Osteocyte (in vitro differentiated cells): Measurements from ENCODE around the gene DGKD. TPM values are rescaled to one million over a fixed set of nuclear protein-coding genes. Genes with fewer than 3 reads are reported as not detected.

Experiments used
- DNase-seq: peaks from one replicate; pipeline ENCODE4 v3.0.0; 2021; ENCODE audit warnings: mixed read lengths; ENCODE audit not compliant: unreplicated experiment; ENCODE audit errors: extremely low spot score
- H3K27ac Mint-ChIP-seq: one replicate; pipeline ENCODE4 v1.8.0; 2021; ENCODE audit warnings: mild to moderate bottlenecking, mixed read lengths; ENCODE audit not compliant: unreplicated experiment
- H3K27me3 Mint-ChIP-seq: one replicate; pipeline ENCODE4 v1.8.0; 2021; ENCODE audit warnings: mixed read lengths; ENCODE audit not compliant: unreplicated experiment
- H3K36me3 Mint-ChIP-seq: one replicate; pipeline ENCODE4 v1.8.0; 2021; ENCODE audit warnings: mixed read lengths; ENCODE audit not compliant: unreplicated experiment
- H3K4me1 Mint-ChIP-seq: one replicate; pipeline ENCODE4 v1.8.0; 2021; ENCODE audit warnings: mixed read lengths; ENCODE audit not compliant: unreplicated experiment
- H3K4me3 Mint-ChIP-seq: one replicate; pipeline ENCODE4 v1.8.0; 2021; ENCODE audit warnings: mild to moderate bottlenecking, moderate library complexity, mixed read lengths; ENCODE audit not compliant: unreplicated experiment
- H3K9me3 Mint-ChIP-seq: one replicate; pipeline ENCODE4 v1.8.0; 2021; ENCODE audit warnings: mixed read lengths; ENCODE audit not compliant: unreplicated experiment
- total RNA-seq: library from RNA; stranded (reverse); gene quantifications from 2 replicates; pipeline ENCODE4 v1.2.1, GENCODE V29; 2021
- TF ChIP-seq, protein P1 (sequence below): fragments of 200-600 bp; sonication (generic); IDR thresholded peaks from 2 replicates; pipeline ENCODE4 v1.5.0; 2021; ENCODE audit warnings: antibody characterized with exemption, mild to moderate bottlenecking, moderate library complexity

DGKD gene
- total RNA-seq, 1 donor from 2014 or later: 70.5 TPM

DNA sequence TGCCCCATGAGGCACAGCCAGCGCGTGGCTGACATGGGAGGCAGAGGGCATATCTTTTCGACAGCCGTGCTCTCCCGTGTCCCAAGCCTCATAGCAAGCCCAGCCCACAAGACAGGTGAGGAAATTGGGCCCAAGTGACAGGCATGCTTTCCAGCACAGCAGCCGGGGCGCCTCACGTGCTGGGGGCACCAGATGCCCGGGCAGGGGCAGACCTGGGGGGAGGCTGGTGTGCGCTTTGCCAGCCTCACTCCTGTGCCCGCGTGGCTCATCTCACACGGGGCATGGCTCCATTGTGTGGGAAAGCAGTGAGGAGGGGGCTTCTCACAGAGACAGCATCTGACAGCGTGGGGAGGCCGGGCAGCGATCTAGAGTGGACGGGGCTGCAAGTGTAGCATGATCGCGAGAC lies 119.1 kb downstream of the DGKD start:
- H3K4me1 Mint-ChIP-seq: peaks cover 10% of the 10 kb centered on the region
- TF ChIP-seq, protein P1, sequence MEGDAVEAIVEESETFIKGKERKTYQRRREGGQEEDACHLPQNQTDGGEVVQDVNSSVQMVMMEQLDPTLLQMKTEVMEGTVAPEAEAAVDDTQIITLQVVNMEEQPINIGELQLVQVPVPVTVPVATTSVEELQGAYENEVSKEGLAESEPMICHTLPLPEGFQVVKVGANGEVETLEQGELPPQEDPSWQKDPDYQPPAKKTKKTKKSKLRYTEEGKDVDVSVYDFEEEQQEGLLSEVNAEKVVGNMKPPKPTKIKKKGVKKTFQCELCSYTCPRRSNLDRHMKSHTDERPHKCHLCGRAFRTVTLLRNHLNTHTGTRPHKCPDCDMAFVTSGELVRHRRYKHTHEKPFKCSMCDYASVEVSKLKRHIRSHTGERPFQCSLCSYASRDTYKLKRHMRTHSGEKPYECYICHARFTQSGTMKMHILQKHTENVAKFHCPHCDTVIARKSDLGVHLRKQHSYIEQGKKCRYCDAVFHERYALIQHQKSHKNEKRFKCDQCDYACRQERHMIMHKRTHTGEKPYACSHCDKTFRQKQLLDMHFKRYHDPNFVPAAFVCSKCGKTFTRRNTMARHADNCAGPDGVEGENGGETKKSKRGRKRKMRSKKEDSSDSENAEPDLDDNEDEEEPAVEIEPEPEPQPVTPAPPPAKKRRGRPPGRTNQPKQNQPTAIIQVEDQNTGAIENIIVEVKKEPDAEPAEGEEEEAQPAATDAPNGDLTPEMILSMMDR: no peak
- H3K36me3 Mint-ChIP-seq: peaks cover 37% of the 10 kb centered on the region
- H3K27ac Mint-ChIP-seq: no peak overlapping the region
- H3K9me3 Mint-ChIP-seq: no peaks in the 10 kb centered on the region
- no peak overlapping the region for H3K4me3 Mint-ChIP-seq
- H3K27me3 Mint-ChIP-seq: no peaks in the 10 kb centered on the region
- peak; percentile 80 for DNase-seq

DNA sequence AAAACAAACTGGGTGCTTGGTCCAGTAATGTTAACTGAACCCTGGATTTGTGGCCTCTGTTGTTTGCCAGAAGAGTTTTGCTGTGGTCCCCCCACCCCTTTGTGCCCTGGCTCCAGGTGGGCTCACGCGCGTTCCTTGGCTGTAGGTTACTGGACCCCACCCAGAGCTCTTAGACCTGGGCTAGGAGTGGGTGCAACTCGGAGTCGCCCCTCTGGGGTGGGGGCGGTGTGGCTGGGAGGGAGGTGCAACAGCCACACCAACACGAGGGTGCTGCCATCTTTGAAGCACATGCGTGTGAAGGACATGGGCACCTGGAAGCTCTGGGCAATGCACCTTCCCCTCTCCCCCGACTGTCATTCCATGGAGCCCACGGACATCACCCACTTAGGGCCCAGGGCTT lies 119.6 kb downstream of the DGKD start:
- Mint-ChIP-seq H3K4me3 (no peak overlapping the region), H3K4me1 (peaks cover 10% of the 10 kb centered on the region), H3K36me3 (peaks cover 34% of the 10 kb centered on the region), H3K27me3 (no peaks in the 10 kb centered on the region), H3K27ac (no peak overlapping the region), H3K9me3 (no peaks in the 10 kb centered on the region)
- no peak for DNase-seq
- TF ChIP-seq, protein P1: no peak

DNA sequence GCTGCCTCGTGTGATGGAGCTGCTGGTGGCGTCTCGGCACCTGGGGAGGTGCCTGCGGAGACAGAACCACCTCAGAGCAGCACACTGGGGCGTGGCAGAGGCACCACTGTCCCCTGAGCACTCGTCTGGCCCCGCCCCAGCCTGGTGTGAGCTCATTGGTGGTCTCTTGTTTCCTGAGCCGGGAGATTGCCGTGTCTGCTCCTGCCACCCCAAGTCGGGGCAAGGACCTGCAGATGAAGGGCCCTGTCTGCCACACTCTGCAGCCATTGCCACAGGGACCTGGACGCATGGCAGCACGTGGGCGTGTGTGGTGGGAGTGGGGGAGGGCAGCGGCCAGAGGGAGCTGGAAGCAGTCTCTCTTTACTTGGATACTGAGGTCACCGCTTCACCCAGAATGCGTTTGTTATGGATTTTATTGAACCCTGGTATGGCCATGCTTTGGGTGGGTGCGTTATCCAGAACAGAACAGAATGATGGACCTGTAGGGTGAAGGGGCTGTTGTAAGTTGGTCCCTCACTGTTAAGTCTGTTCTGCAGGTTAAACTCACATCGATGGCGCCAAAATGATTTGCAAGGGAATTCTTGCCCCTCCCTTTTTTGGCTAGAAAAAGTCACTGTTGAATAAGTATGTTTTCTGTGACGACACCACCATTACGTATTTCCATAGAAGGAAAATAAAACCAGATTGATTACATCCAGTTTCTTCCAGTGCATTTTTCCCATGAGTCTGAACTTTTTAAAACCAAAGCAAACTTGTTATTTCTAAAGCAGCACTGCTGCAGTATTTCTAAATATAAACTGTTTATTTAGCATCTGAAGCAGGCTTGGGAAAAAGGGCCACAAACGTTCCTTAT lies 120.2 kb downstream of the DGKD start:
- peaks cover 10% of the 10 kb centered on the region for H3K4me1 Mint-ChIP-seq
- TF ChIP-seq, protein P1: no peak
- no peak for DNase-seq
- no peak overlapping the region for H3K4me3 Mint-ChIP-seq
- peaks cover 29% of the 10 kb centered on the region for H3K36me3 Mint-ChIP-seq
- no peaks in the 10 kb centered on the region for H3K9me3 Mint-ChIP-seq
- H3K27me3 Mint-ChIP-seq: no peaks in the 10 kb centered on the region
- no peak overlapping the region for H3K27ac Mint-ChIP-seq

DNA sequence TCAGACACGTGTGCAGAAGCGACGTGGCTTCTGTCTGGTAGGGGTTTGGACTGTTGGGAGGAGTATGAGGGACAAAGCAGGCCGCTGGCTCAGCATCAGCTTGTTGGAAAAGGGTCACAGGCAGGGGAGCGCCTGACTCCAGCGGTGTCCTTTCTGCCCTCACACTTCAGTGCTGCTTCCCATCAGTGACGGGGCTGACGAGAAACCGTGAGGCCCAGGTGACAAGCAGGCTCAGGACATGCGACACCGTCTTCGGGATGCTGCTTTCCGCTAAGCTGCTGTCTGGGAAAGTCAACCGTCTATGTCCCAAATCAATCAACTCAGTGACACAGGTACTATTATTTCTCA lies 121.7 kb downstream of the DGKD start:
- Mint-ChIP-seq H3K4me3 (no peak overlapping the region), H3K27me3 (no peaks in the 10 kb centered on the region), H3K9me3 (no peaks in the 10 kb centered on the region), H3K27ac (no peak overlapping the region), H3K36me3 (peaks cover 23% of the 10 kb centered on the region), H3K4me1 (peaks cover 23% of the 10 kb centered on the region)
- no peak for DNase-seq
- TF ChIP-seq, protein P1: no peak

DNA sequence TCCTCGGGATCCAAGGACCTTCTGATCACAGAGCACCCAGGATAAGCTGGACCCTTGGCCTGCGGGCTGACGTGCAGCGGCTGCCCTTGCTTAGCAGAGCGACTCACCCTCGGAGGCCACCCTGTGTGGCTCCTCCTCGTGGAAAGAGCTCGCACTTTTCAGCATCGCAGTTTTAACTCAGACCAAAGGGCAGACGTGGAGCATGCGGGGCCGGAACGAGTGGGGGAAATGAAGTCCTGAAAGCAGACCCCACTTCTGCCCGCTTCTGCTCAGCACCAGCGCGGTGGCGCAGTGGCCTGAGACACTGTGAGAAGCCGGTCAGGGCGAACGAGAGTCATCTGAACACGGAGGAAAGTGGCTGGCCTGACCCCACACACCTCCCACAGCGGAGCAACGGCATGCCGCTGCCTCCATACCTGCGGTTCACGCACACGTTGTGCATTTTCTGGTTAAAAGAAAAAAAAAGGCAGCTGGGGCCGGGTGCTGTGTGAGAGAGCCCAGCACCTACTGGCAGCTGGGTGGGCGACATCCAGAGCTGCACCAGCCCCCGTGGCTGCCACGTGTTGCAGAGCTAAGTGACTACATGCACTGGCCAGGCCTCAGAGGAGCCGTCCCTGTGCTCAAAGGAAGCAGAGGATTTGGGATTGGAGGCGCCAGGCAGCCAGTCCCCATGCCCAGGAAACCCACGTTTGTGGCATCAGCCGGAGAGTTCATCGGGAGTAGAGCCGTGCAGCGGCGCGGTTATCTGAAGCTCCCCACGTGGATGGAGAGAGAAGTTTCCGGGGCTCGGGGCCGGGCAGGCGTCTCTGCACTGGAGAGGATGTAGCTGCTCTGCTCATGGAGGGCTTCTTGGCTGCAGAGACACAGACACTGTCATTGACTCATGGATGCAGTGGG lies 122.6 kb downstream of the DGKD start:
- Mint-ChIP-seq H3K9me3 (no peaks in the 10 kb centered on the region), H3K4me1 (peaks cover 32% of the 10 kb centered on the region), H3K27me3 (no peaks in the 10 kb centered on the region), H3K4me3 (no peak overlapping the region), H3K36me3 (peaks cover 17% of the 10 kb centered on the region), H3K27ac (no peak overlapping the region)
- DNase-seq: peak; percentile 83
- TF ChIP-seq, protein P1: no peak
